Endodermal cell (in vitro differentiated cells): ENCODE measurements around the gene SPDYE4. TPM values are rescaled to one million over a fixed set of nuclear protein-coding genes. Genes with fewer than 3 reads are reported as not detected.

Experiments used
- DNase-seq: peaks from one replicate; pipeline ENCODE4 v3.0.0-alpha.2; 2017
- H3K27ac ChIP-seq: 2 replicates; pipeline ENCODE4 v1.5.1; 2013; ENCODE audit warnings: mild to moderate bottlenecking, low read depth, low read length, moderate library complexity
- H3K27me3 ChIP-seq: 2 replicates; pipeline ENCODE4 v1.6.1; 2013; ENCODE audit warnings: mild to moderate bottlenecking, low read length, moderate library complexity; ENCODE audit not compliant: insufficient read depth, control insufficient read depth, poor library complexity, severe bottlenecking
- H3K36me3 ChIP-seq: 2 replicates; pipeline ENCODE4 v1.7.0; 2013; ENCODE audit warnings: mild to moderate bottlenecking, low read length, moderate library complexity; ENCODE audit not compliant: control insufficient read depth, insufficient read depth
- H3K4me1 ChIP-seq: one replicate; pipeline ENCODE4 v1.7.0; 2013; ENCODE audit warnings: low read length; ENCODE audit not compliant: control insufficient read depth, insufficient read depth
- H3K4me3 ChIP-seq: 2 replicates; pipeline ENCODE4 v1.5.1; 2013; ENCODE audit warnings: mild to moderate bottlenecking, low read length, moderate library complexity
- H3K9ac ChIP-seq: 2 replicates; pipeline ENCODE4 v1.6.1; 2013; ENCODE audit warnings: mild to moderate bottlenecking, low read length, moderate library complexity; ENCODE audit not compliant: poor library complexity, severe bottlenecking; ENCODE audit errors: extremely low read depth
- H3K9me3 ChIP-seq: 2 replicates; pipeline ENCODE4 v1.6.1; 2013; ENCODE audit warnings: mild to moderate bottlenecking, low read length, moderate library complexity; ENCODE audit not compliant: control insufficient read depth
- H3K27ac Mint-ChIP-seq: 2 replicates; pipeline ENCODE4 v1.8.0; 2020; ENCODE audit warnings: mixed read lengths
- H3K27me3 Mint-ChIP-seq: 2 replicates; pipeline ENCODE4 v1.8.0; 2021; ENCODE audit warnings: mild to moderate bottlenecking, mixed read lengths; ENCODE audit not compliant: insufficient read depth
- H3K36me3 Mint-ChIP-seq: 2 replicates; pipeline ENCODE4 v1.8.0; 2020; ENCODE audit warnings: low read depth, mixed read lengths
- H3K4me1 Mint-ChIP-seq: 2 replicates; pipeline ENCODE4 v1.8.0; 2020; ENCODE audit warnings: mixed read lengths
- H3K4me3 Mint-ChIP-seq: 2 replicates; pipeline ENCODE4 v1.8.0; 2020; ENCODE audit warnings: mild to moderate bottlenecking, moderate library complexity, mixed read lengths
- H3K9me3 Mint-ChIP-seq: 2 replicates; pipeline ENCODE4 v1.8.0; 2020; ENCODE audit warnings: mild to moderate bottlenecking, mixed read lengths
- CTCF ChIP-seq: fragments of 200-600 bp; sonication (generic); conservative IDR thresholded peaks from 2 replicates; pipeline ENCODE4 v1.5.0; 2021; ENCODE audit warnings: antibody characterized with exemption, mild to moderate bottlenecking
- WGBS, 2 experiments: methylation state at CpG; one replicate each; pipeline versions ENCODE4 v1.1.5 to v1.1.7; 2013; ENCODE audit warnings: missing lambda C conversion rate in 2 of 2, mixed read lengths in 1 of 2; ENCODE audit not compliant: insufficient coverage in 1 of 2, insufficient read length in 1 of 2; 5-methylcytosine and 5-hydroxymethylcytosine counted together
- total RNA-seq, 2 donors: library from RNA; stranded (reverse); fragmentation: NEBNext Ultra II Directional in 1 of 2; extraction: Animal tissue kit (Norgen Biotek cat#: 25700) in 1 of 2; gene quantifications; 2 replicates in 1 of 2; 3 replicates in 1 of 2; pipeline ENCODE4 v1.2.1, GENCODE V29; 2021

SPDYE4 gene
- total RNA-seq, 2 donors from 2014 or later = not detected

- WGBS, 2 experiments = 92 to 94% methylated on average over 4 of the region's 4 CpGs
- no peak for TF ChIP-seq CTCF
- no peak for DNase-seq
- peaks cover 6% of the 10 kb centered on the region for H3K27me3 ChIP-seq
- Mint-ChIP-seq H3K27ac (no peak overlapping the region), H3K27me3 (peaks cover 18% of the 10 kb centered on the region), H3K4me3 (no peak overlapping the region), H3K36me3 (no peaks in the 10 kb centered on the region), H3K9me3 (no peaks in the 10 kb centered on the region), H3K4me1 (peaks cover 6% of the 10 kb centered on the region)
- no peak overlapping the region for H3K4me3 ChIP-seq
- H3K4me1 ChIP-seq = no peaks in the 10 kb centered on the region
- H3K36me3 ChIP-seq = no peaks in the 10 kb centered on the region
- no peak overlapping the region for H3K9ac ChIP-seq
- H3K27ac ChIP-seq = no peak overlapping the region
- no peaks in the 10 kb centered on the region for H3K9me3 ChIP-seq
Measured at GRCh38 chr17:8741771-8742170, 16.6 kb downstream of the SPDYE4 start.

- 92 to 93% methylated on average over 2 to 17 of the region's 17 CpGs for WGBS, 2 experiments
- H3K4me1 ChIP-seq = peaks cover 2% of the 10 kb centered on the region
- no peak overlapping the region for H3K27ac ChIP-seq
- no peak overlapping the region for H3K9ac ChIP-seq
- no peaks in the 10 kb centered on the region for H3K36me3 ChIP-seq
- peaks cover 6% of the 10 kb centered on the region for H3K27me3 ChIP-seq
- Mint-ChIP-seq H3K9me3 (no peaks in the 10 kb centered on the region), H3K27me3 (peaks cover 22% of the 10 kb centered on the region), H3K4me1 (peaks cover 10% of the 10 kb centered on the region), H3K36me3 (no peaks in the 10 kb centered on the region), H3K27ac (no peak overlapping the region), H3K4me3 (no peak overlapping the region)
- H3K9me3 ChIP-seq = no peaks in the 10 kb centered on the region
- no peak for TF ChIP-seq CTCF
- DNase-seq = no peak
- no peak overlapping the region for H3K4me3 ChIP-seq
Measured at GRCh38 chr17:8741366-8741765, 17.0 kb downstream of the SPDYE4 start.

GRCh38 chr17:8740486-8740885 lies 17.9 kb downstream of the SPDYE4 start:
- Mint-ChIP-seq H3K27me3 (peaks cover 20% of the 10 kb centered on the region), H3K4me1 (peaks cover 19% of the 10 kb centered on the region), H3K9me3 (no peaks in the 10 kb centered on the region), H3K4me3 (no peak overlapping the region), H3K27ac (no peak overlapping the region), H3K36me3 (no peaks in the 10 kb centered on the region)
- Histone ChIP-seq H3K27me3 (peaks cover 6% of the 10 kb centered on the region), H3K36me3 (no peaks in the 10 kb centered on the region), H3K9me3 (no peaks in the 10 kb centered on the region), H3K4me3 (no peak overlapping the region), H3K4me1 (peaks cover 10% of the 10 kb centered on the region), H3K27ac (no peak overlapping the region), H3K9ac (no peak overlapping the region)
- 74 to 92% methylated on average over 3 to 12 of the region's 12 CpGs for WGBS, 2 experiments
- DNase-seq = peak; percentile 88
- peak; percentile 53 for TF ChIP-seq CTCF
